ENCODE results near the gene ROBO4.

The ROBO4 gene

DNA sequence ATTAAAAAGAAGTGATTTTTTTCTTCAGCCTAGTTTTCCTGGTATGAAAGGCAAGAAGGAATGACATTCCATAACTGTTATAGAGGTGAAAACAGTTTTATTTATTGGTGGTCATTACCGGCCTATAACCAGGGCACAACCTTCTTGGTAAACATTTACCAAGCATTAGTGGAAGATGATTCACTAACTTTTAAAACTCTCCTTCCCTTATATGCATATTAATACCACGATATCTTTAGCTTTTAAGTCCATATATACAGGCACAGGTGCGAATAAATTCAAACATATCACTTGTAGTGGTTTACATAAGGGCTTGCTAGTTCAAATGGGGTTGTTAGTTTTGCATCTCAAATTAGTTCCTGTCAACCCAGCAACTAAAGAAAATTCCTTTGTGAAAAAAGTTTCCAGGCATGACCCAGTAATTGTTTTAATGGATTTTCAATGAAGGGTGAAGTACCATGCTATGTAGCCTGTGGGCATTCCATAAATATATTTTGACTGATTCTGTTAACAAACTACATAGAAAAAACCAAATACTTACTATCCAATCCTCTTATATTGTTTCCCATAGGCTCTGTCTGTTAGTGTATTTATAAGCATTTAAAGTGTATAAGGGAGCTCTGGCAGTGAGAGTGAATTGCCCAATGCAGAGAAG is 63.0 kb downstream of the ROBO4 start:
- ChIA-PET POLR2A (no interaction called here), CTCF (interaction anchor here (1.0 to 7.7 kb wide), 8 partner anchors 21 to 165 kb away, joined by 3 to 42 read pairs (median 5); partner anchors contain the start of genes MSANTD2 and ROBO3)
- no peak overlapping the region for H3K27ac ChIP-seq (ENCODE audit: insufficient read depth in 1 of 2, low read depth in 1 of 2, low read length in 2 of 2, poor library complexity in 1 of 2, severe bottlenecking in 2 of 2)
- no peak for DNase-seq
- WGBS (ENCODE audit: insufficient coverage) = no CpG with 5 or more reads among the region's 3 CpGs
- no peaks in the 10 kb centered on the region for H3K36me3 ChIP-seq (ENCODE audit: control insufficient read depth in 4 of 4, insufficient read depth in 4 of 4, low read length in 3 of 4)
- peaks cover 8 to 24% (median 18%) of the 10 kb centered on the region in 5 experiments for H3K27me3 ChIP-seq (replicated peaks in 2 of 5; ENCODE audit: control insufficient read depth in 4 of 5, insufficient read depth in 5 of 5, low read length in 4 of 5)
- H3K9me3 ChIP-seq (ENCODE audit: control extremely low read depth in 1 of 5, control insufficient read depth in 4 of 5, insufficient read depth in 2 of 5, low read depth in 1 of 5, low read length in 4 of 5) = no peaks in the 10 kb centered on the region
- peaks cover 0 to 16% (median 12%) of the 10 kb centered on the region in 4 experiments for H3K4me1 ChIP-seq (ENCODE audit: control extremely low read depth in 1 of 4, control insufficient read depth in 4 of 4, insufficient read depth in 4 of 4, low read length in 3 of 4)
- H3K4me3 ChIP-seq (ENCODE audit: control insufficient read depth in 1 of 7, extremely low read depth in 1 of 7, insufficient read depth in 4 of 7, low read depth in 2 of 7, low read length in 6 of 7) = no peak overlapping the region

Data from common myeloid progenitor, CD34-positive (primary cell).